HuH-7 (cell line): ENCODE measurements around the gene P2RX6.
A peak's percentile ranks its signal among the peaks of the same experiment; 100 is the strongest.

Experiments
- DNase-seq: peaks from one replicate; pipeline ENCODE4 v3.0.0; 2011; ENCODE audit warnings: low spot score

P2RX6 gene

GRCh38 chr22:20979940-20980453, 35.0 kb upstream of the P2RX6 start:
- DNase-seq = no peak

- DNase-seq = no peak
Observed at GRCh38 chr22:20980523-20980922, 34.4 kb upstream of the P2RX6 start.

GRCh38 chr22:20980938-20981722, 33.8 kb upstream of the P2RX6 start:
- DNase-seq = no peak

GRCh38 chr22:20981787-20982562, 33.0 kb upstream of the P2RX6 start, which contains the start of gene LZTR1:
Gene LZTR1, plus strand, starts transcription at chr22:20982297. Its CDS starts 75 bp downstream, at chr22:20982372.
- DNase-seq = peak; percentile 95

- DNase-seq = no peak
Observed at GRCh38 chr22:20982563-20982882, 32.4 kb upstream of the P2RX6 start.

GRCh38 chr22:20983081-20983771, 31.7 kb upstream of the P2RX6 start:
- DNase-seq = no peak

- no peak for DNase-seq
Observed at GRCh38 chr22:20985720-20986119, 29.2 kb upstream of the P2RX6 start.

GRCh38 chr22:20986365-20986764, 28.6 kb upstream of the P2RX6 start:
- no peak for DNase-seq

- DNase-seq = no peak
Observed at GRCh38 chr22:20987375-20987774, 27.6 kb upstream of the P2RX6 start.

GRCh38 chr22:20988573-20989322, 26.2 kb upstream of the P2RX6 start:
- DNase-seq = no peak

- DNase-seq = no peak
Observed at GRCh38 chr22:20989323-20990138, 25.4 kb upstream of the P2RX6 start.

GRCh38 chr22:20990184-20991180, 24.5 kb upstream of the P2RX6 start:
- no peak for DNase-seq

- no peak for DNase-seq
Observed at GRCh38 chr22:20991252-20992055, 23.5 kb upstream of the P2RX6 start.

GRCh38 chr22:20992056-20992442, 22.9 kb upstream of the P2RX6 start:
- DNase-seq = no peak

GRCh38 chr22:20992456-20993303, 22.3 kb upstream of the P2RX6 start:
- DNase-seq = no peak

- no peak for DNase-seq
Observed at GRCh38 chr22:20993304-20994127, 21.4 kb upstream of the P2RX6 start.
